NOMO-1 treated with dmso at 0.1 percent for 144 hours (cell line): Measurements from ENCODE around the gene PPP1R3F.

Experiments
- DNase-seq: peaks from one replicate; lab custom pipeline; 2025; ENCODE audit not compliant: unreplicated experiment; lab: John Stamatoyannopoulos, UW

PPP1R3F gene

GRCh38 chrX:49249616-49250015 is 20.0 kb upstream of the PPP1R3F start:
- DNase-seq, result no peak

- no peak for DNase-seq
These were observed 19.5 kb upstream of the PPP1R3F start for GRCh38 chrX:49250066-49250465.

- no peak for DNase-seq
These were observed 19.0 kb upstream of the PPP1R3F start for GRCh38 chrX:49250578-49250977.

GRCh38 chrX:49251325-49251724 is 18.3 kb upstream of the PPP1R3F start:
- DNase-seq, result no peak

- DNase-seq, result no peak
These were observed 15.0 kb upstream of the PPP1R3F start for GRCh38 chrX:49254639-49255038.

- no peak for DNase-seq
These were observed 13.2 kb upstream of the PPP1R3F start for GRCh38 chrX:49256268-49256995.

GRCh38 chrX:49257074-49257790 is 12.4 kb upstream of the PPP1R3F start:
- DNase-seq, result no peak

GRCh38 chrX:49257846-49258748 is 11.5 kb upstream of the PPP1R3F start:
- no peak for DNase-seq

- no peak for DNase-seq
These were observed 10.9 kb upstream of the PPP1R3F start for GRCh38 chrX:49258749-49259124.

- DNase-seq, result no peak
These were observed 9.2 kb upstream of the PPP1R3F start for GRCh38 chrX:49260221-49260985.

- no peak for DNase-seq
These were observed 7.0 kb upstream of the PPP1R3F start for GRCh38 chrX:49262603-49263002.

GRCh38 chrX:49263631-49264030 is 6.0 kb upstream of the PPP1R3F start:
- no peak for DNase-seq

- no peak for DNase-seq
These were observed 5.1 kb upstream of the PPP1R3F start, which contains the start of gene FOXP3 for GRCh38 chrX:49264460-49264859. Gene FOXP3, minus strand, starts transcription at chrX:49264710. Its CDS starts 6,205 bp downstream, at chrX:49258505.

GRCh38 chrX:49266523-49267445 is 2.8 kb upstream of the PPP1R3F start:
- no peak for DNase-seq

- no peak for DNase-seq
These were observed 937 bp upstream of the PPP1R3F start for GRCh38 chrX:49268702-49269009.

GRCh38 chrX:49269010-49269766 is 405 bp upstream of the PPP1R3F start:
- DNase-seq, result peak; percentile 94

- no peak for DNase-seq
These were observed 792 bp downstream of the PPP1R3F start for GRCh38 chrX:49270249-49270921.

GRCh38 chrX:49271341-49271740 is 1.7 kb downstream of the PPP1R3F start:
- no peak for DNase-seq

- DNase-seq, result no peak
These were observed 2.8 kb downstream of the PPP1R3F start for GRCh38 chrX:49272421-49272820.
